HepG2 (cell line): Measurements from ENCODE around the gene PAQR6. TPM values are rescaled to one million over a fixed set of nuclear protein-coding genes. Genes with fewer than 3 reads are reported as not detected.

Experiments
- ATAC-seq: fragments of 200-7000 bp; cut with Tn5 transposase; 3 replicates; pipeline ENCODE4 v1.9.1; 2020; ENCODE audit warnings: mild to moderate bottlenecking, moderate library complexity
- BruUV-seq: library from RNA; stranded (reverse); fragments of 400-500 nt; replicated peaks from 2 replicates; lab custom pipeline; 2021; lab: Mats Ljungman, UMichigan
- CTCF ChIA-PET: fragments of 300-600 bp; formaldehyde crosslinking; extraction: SDS; loops from one replicate; lab custom pipeline; 2021; ENCODE audit warnings: low total read pairs, inconsistent platforms, low intra/inter-chr PET ratio; lab: Yijun Ruan, JAX
- POLR2A ChIA-PET: fragments of 350-600 bp; sonication (Branson Sonifier 250); formaldehyde crosslinking; loops from one replicate; lab custom pipeline; 2020; ENCODE audit warnings: antibody characterized with exemption, inconsistent platforms; lab: Yijun Ruan, JAX
- DNase-seq: peaks from one replicate; pipeline ENCODE4 v3.0.0-alpha.2; 2015; ENCODE audit warnings: low spot score
- FAIRE-seq: peaks from 3 replicates; lab custom pipeline; 2011; peaks lifted over from hg19 to GRCh38; lab: Jason Lieb, UNC
- H2AFZ ChIP-seq: one replicate; pipeline ENCODE4 v1.6.1; 2011; ENCODE audit warnings: low read length, inconsistent platforms
- H3K27ac ChIP-seq: fragments of 300-600 bp; 3 replicates; pipeline ENCODE4 v1.8.0; 2011; ENCODE audit warnings: mixed run types, mild to moderate bottlenecking, mixed read lengths, low read length, inconsistent platforms; ENCODE audit not compliant: insufficient read depth; ENCODE audit errors: extremely low read length
- H3K27me3 ChIP-seq, 2 experiments: fragments of 200-600 bp in 1 of 2; 2 replicates in 1 of 2; 3 replicates in 1 of 2; pipeline versions ENCODE4 v1.6.0 to v1.8.0; 2011; ENCODE audit warnings: low read length in 2 of 2, mild to moderate bottlenecking in 2 of 2, moderate library complexity in 2 of 2, inconsistent platforms in 1 of 2; ENCODE audit not compliant: insufficient read depth in 2 of 2, control insufficient read depth in 1 of 2
- H3K36me3 ChIP-seq, 2 experiments: fragments of 200-600 bp in 1 of 2; replicated peaks in 1 of 2; 2 replicates in 1 of 2; 3 replicates in 1 of 2; pipeline versions ENCODE4 v1.5.1 to v1.8.0; 2011; ENCODE audit warnings: low read length in 2 of 2, inconsistent platforms in 1 of 2; ENCODE audit not compliant: insufficient read depth in 2 of 2, control insufficient read depth in 1 of 2
- H3K4me1 ChIP-seq: 2 replicates; pipeline ENCODE4 v1.5.1; 2012; ENCODE audit warnings: low read length, inconsistent platforms; ENCODE audit not compliant: insufficient read depth
- H3K4me2 ChIP-seq: 2 replicates; pipeline ENCODE4 v1.6.0; 2011; ENCODE audit warnings: low read depth, low read length, inconsistent platforms
- H3K4me3 ChIP-seq, 3 experiments: fragments of 200-600 bp in 1 of 3; sonication (generic), shearing (Covaris generic) in 1 of 3; replicated peaks in 1 of 3; 2 replicates each; pipeline ENCODE4 v1.5.1; 2011 to 2016; ENCODE audit warnings: low read length in 3 of 3, inconsistent platforms in 2 of 3, low read depth in 2 of 3, mild to moderate bottlenecking in 2 of 3, control low read depth in 1 of 3, mixed read lengths in 1 of 3; ENCODE audit not compliant: insufficient read depth in 1 of 3
- H3K79me2 ChIP-seq: one replicate; pipeline ENCODE4 v1.6.1; 2011; ENCODE audit warnings: low read length, inconsistent platforms; ENCODE audit not compliant: insufficient read depth
- H3K9ac ChIP-seq: 2 replicates; pipeline ENCODE4 v1.6.0; 2011; ENCODE audit warnings: mild to moderate bottlenecking, low read depth, low read length, inconsistent platforms; ENCODE audit not compliant: insufficient read depth
- H3K9me3 ChIP-seq: 2 replicates; pipeline ENCODE4 v1.5.1; 2012; ENCODE audit warnings: mild to moderate bottlenecking, low read length
- H4K20me1 ChIP-seq: 2 replicates; pipeline ENCODE4 v1.6.0; 2011; ENCODE audit warnings: inconsistent platforms, mild to moderate bottlenecking, low read length, moderate library complexity; ENCODE audit not compliant: insufficient read depth
- ETV6 ChIP-seq: sonication (generic); formaldehyde crosslinking; conservative IDR thresholded peaks from 2 replicates; pipeline ENCODE4 v1.4.0; 2020; ENCODE audit warnings: missing genetic modification reagents
- FOXJ3 ChIP-seq: sonication (generic); formaldehyde crosslinking; IDR thresholded peaks from 2 replicates; pipeline ENCODE4 v1.4.0; 2020; ENCODE audit warnings: missing genetic modification reagents, mild to moderate bottlenecking, borderline replicate concordance
- KDM5B ChIP-seq: sonication (generic); formaldehyde crosslinking; IDR thresholded peaks from 2 replicates; pipeline ENCODE4 v1.4.0; 2020; ENCODE audit warnings: missing genetic modification reagents, mild to moderate bottlenecking, borderline replicate concordance
- NFE2L1 ChIP-seq: sonication (generic); formaldehyde crosslinking; IDR thresholded peaks from 2 replicates; pipeline ENCODE4 v1.4.0; 2020; ENCODE audit warnings: missing genetic modification reagents, mild to moderate bottlenecking, borderline replicate concordance
- TEAD3 ChIP-seq: optimal IDR thresholded peaks from 2 replicates; pipeline ENCODE3; 2016; ENCODE audit warnings: borderline replicate concordance
- ZBTB1 ChIP-seq: sonication (generic); formaldehyde crosslinking; IDR thresholded peaks from 2 replicates; pipeline ENCODE4 v1.4.0; 2020; ENCODE audit warnings: missing genetic modification reagents, borderline replicate concordance
- ZBTB44 ChIP-seq: sonication (generic); formaldehyde crosslinking; IDR thresholded peaks from 2 replicates; pipeline ENCODE4 v1.4.0; 2020; ENCODE audit warnings: missing genetic modification reagents
- ZC3H13 ChIP-seq: sonication (generic); formaldehyde crosslinking; IDR thresholded peaks from 2 replicates; pipeline ENCODE4 v1.8.1; 2023; ENCODE audit warnings: mild to moderate bottlenecking, missing genetic modification reagents, moderate library complexity
- ZMYM3 ChIP-seq: sonication (generic); formaldehyde crosslinking; IDR thresholded peaks from 2 replicates; pipeline ENCODE4 v1.5.1; 2020; ENCODE audit warnings: mild to moderate bottlenecking, missing genetic modification reagents
- ZNF652 ChIP-seq: IDR thresholded peaks from 2 replicates; pipeline ENCODE4 v1.6.1; 2016; ENCODE audit warnings: low read depth, borderline replicate concordance
- ZNF747 ChIP-seq: sonication (generic); formaldehyde crosslinking; IDR thresholded peaks from 2 replicates; pipeline ENCODE4 v1.8.1; 2023; ENCODE audit warnings: missing genetic modification reagents, mild to moderate bottlenecking, borderline replicate concordance
- WGBS: methylation state at CpG from one replicate; pipeline ENCODE4 v1.1.6; 2017; ENCODE audit warnings: low lambda C conversion rate; 5-methylcytosine and 5-hydroxymethylcytosine counted together
- in situ Hi-C: cut with HindIII; loops from 2 replicates; pipeline ENCODE4 v1.10.0; 2017; ENCODE audit warnings: low pct_unique_long_range_greater_than_20kb; ENCODE audit not compliant: extremely low pct_ligation_motif_present
- intact Hi-C: fragments of 100-400 bp; cut with micrococcal nuclease; formaldehyde crosslinking; loops from one replicate; pipeline ENCODE4 v1.10.0; 2022; ENCODE audit not compliant: unreplicated experiment
- polyA plus RNA-seq, 8 experiments: library from polyadenylated mRNA; depleted of rRNA in 3 of 8; stranded (reverse) in 7 of 8; unstranded in 1 of 8; fragments of >200 nt; fragmentation: Illumina TruSeq in 4 of 8; extraction: Trizol in 4 of 8; gene quantifications; 2 replicates each; pipeline versions ENCODE4 v1.2.1 to v1.2.3, GENCODE V29; 2011 to 2016; ENCODE audit warnings: low read depth in 4 of 8, missing spikeins in 1 of 8, mixed read lengths in 1 of 8; ENCODE audit not compliant: insufficient read depth in 1 of 8
- total RNA-seq, 5 experiments: library from RNA; depleted of rRNA; stranded (reverse); fragments of >200 nt; fragmentation: Illumina TruSeq; extraction: Trizol; gene quantifications; 2 replicates each; pipeline ENCODE4 v1.2.3, GENCODE V29; 2016; ENCODE audit warnings: low read depth in 1 of 5

The PAQR6 gene
- total and polyA plus RNA-seq, 2 of the 13 experiments (the other 11 are each of a cell fraction or from before 2014, with no cell fraction given) = 0.82 to 1.4 TPM

GRCh38 chr1:156213644-156213966, 34.3 kb downstream of the PAQR6 start:
- ChIA-PET POLR2A (interaction anchor here (0.9 to 3.0 kb wide), 26 partner anchors 10 to 280 kb away, joined by 3 to 61 read pairs (median 8); partner anchors contain the start of genes KHDC4, PAQR6, SLC25A44 and SMG5), CTCF (interaction anchor here (0.8 kb wide), 1 partner anchor 20 kb away, joined by 3 read pairs; no protein-coding TSS in a partner anchor)
- Histone ChIP-seq H3K9me3 (no peaks in the 10 kb centered on the region), H3K36me3 (peaks cover 7 to 29% of the 10 kb centered on the region in 2 experiments), H3K27me3 (no peaks in the 10 kb centered on the region; a peak in 1 of 5 replicates), H3K4me1 (peaks cover 36% of the 10 kb centered on the region), H3K4me2 (peak overlapping the region; percentile 93), H3K79me2 (peaks cover 28% of the 10 kb centered on the region), H3K27ac (peak overlapping the region; percentile 99), H4K20me1 (no peaks in the 10 kb centered on the region), H3K4me3 (peak overlapping the region; percentile 75 to 88 (median 82)), H2AFZ (no peak overlapping the region), H3K9ac (peak overlapping the region; percentile 97)
- FAIRE-seq (no peak), DNase-seq (no peak), ATAC-seq (no peak)
- TF ChIP-seq ETV6 (CRISPR knock-in tag) (no peak), ZC3H13 (CRISPR knock-in tag) (0 out of 2 replicates have a peak, but pooled peaks have one; percentile 1), NFE2L1 (no peak), ZNF652 (CRISPR knock-in tag) (no peak), ZMYM3 (CRISPR knock-in tag) (peak; percentile 5; the same call in 1 of the 2 replicates), ZBTB44 (CRISPR knock-in tag) (no peak), ZNF747 (CRISPR knock-in tag) (no peak), FOXJ3 (CRISPR knock-in tag) (no peak), KDM5B (CRISPR knock-in tag) (no peak), ZBTB1 (CRISPR knock-in tag) (no peak), TEAD3 (no peak)
- BruUV-seq = no TSS peak
- in situ Hi-C loops (no loop called here), intact Hi-C loops (no loop called here)
- WGBS = 20% methylated on average over 11 of the region's 11 CpGs
